Esophagus squamous epithelium (tissue), 5 donors: Measurements from ENCODE around the gene NBPF19. TPM values are rescaled to one million over a fixed set of nuclear protein-coding genes. Genes with fewer than 3 reads are reported as not detected.
"Not testable (repeated sequence)": the region's sequence is repeated elsewhere in the genome, so short reads cannot be mapped to it uniquely, and the experiment has no call there.

Experiments
- DNase-seq: peaks from one replicate; lab custom pipeline; 2025; lab: John Stamatoyannopoulos, UW
- H3K27ac ChIP-seq, 4 donors: fragments of 200-600 bp; sonication (generic); one replicate each; pipeline ENCODE4 v1.5.1; 2016 to 2019; ENCODE audit warnings: mild to moderate bottlenecking in 1 of 4
- H3K27me3 ChIP-seq, 4 donors: fragments of 200-600 bp; sonication (generic); 1 replicate in 3 of 4; 2 replicates in 1 of 4; pipeline versions ENCODE4 v1.5.1 to v1.6.0; 2017 to 2021; ENCODE audit warnings: antibody characterized with exemption in 1 of 4
- H3K36me3 ChIP-seq, 3 donors: fragments of 200-600 bp; sonication (generic); one replicate each; pipeline ENCODE4 v1.5.1; 2016 to 2019
- H3K4me1 ChIP-seq, 3 donors: fragments of 200-600 bp; sonication (generic); one replicate each; pipeline ENCODE4 v1.5.1; 2017 to 2019
- H3K4me3 ChIP-seq, 4 donors: fragments of 200-600 bp; sonication (generic); 1 replicate in 3 of 4; 2 replicates in 1 of 4; pipeline ENCODE4 v1.5.1; 2016 to 2019; ENCODE audit warnings: mild to moderate bottlenecking in 2 of 4, moderate library complexity in 1 of 4
- H3K9me3 ChIP-seq, 3 donors: fragments of 200-600 bp; sonication (generic); one replicate each; pipeline ENCODE4 v1.5.1; 2016 to 2019
- CTCF ChIP-seq, 6 experiments: fragments of 450-650 bp in 4 of 6; fragments of 200-600 bp in 2 of 6; sonication (generic) in 2 of 6; IDR thresholded peaks; one replicate each; pipeline ENCODE4 v1.5.1; 2016 to 2019; ENCODE audit warnings: antibody characterized with exemption in 6 of 6, mild to moderate bottlenecking in 4 of 6, moderate library complexity in 4 of 6
- WGBS, 2 donors: methylation state at CpG; one replicate each; pipeline ENCODE4 v1.1.5; 2018; 5-methylcytosine and 5-hydroxymethylcytosine counted together
- intact Hi-C: fragments of 100-400 bp; cut with DNase I; formaldehyde crosslinking; loops from one replicate; pipeline ENCODE4 v1.15.0; 2022
- total RNA-seq, 4 donors: library from RNA; depleted of rRNA; stranded (reverse); fragments of >200 nt; gene quantifications; one replicate each; pipeline ENCODE4 v1.1.0, GENCODE V29; 2016
- donor health status: DM: yes; HTN: yes; CAD: no.

Gene NBPF19
- 10 to 100 TPM in 3 of 4 donors, 1 to 10 TPM in 1; 8.6 to 20.7 (median 12.3) TPM for total RNA-seq

GRCh38 chr1:149474745-149475144, at the start of gene NBPF19:
TSS of gene NBPF19 (plus strand) at chr1:149475045. CDS start at chr1:149475933, 888 bp downstream.
- H3K36me3 ChIP-seq, H3K4me3 ChIP-seq, intact Hi-C loops, H3K9me3 ChIP-seq, H3K27ac ChIP-seq, DNase-seq, H3K27me3 ChIP-seq, H3K4me1 ChIP-seq: not testable (repeated sequence)
- 69% methylated on average over 1 of the region's 2 CpGs; no CpG with 5 or more reads in 1 of the 2 donors for WGBS, 2 donors

- H3K36me3 ChIP-seq, intact Hi-C loops, H3K27me3 ChIP-seq, H3K9me3 ChIP-seq, H3K27ac ChIP-seq, H3K4me3 ChIP-seq, H3K4me1 ChIP-seq, DNase-seq: not testable (repeated sequence)
- WGBS, 2 donors: no CpG with 5 or more reads among the region's 3 CpGs
These were observed 46.5 kb upstream of the NBPF19 start for GRCh38 chr1:149428317-149428716.

- Histone ChIP-seq H3K27ac (peak overlapping the region in 2 of 4 donors; percentile 29 to 38), H3K4me3 (peak overlapping the region in 1 of 4 donors; percentile 28)
- WGBS, 2 donors: 0% methylated on average over 3 of the region's 6 CpGs; no CpG with 5 or more reads in 1 of the 2 donors
- H3K36me3 ChIP-seq, H3K9me3 ChIP-seq, intact Hi-C loops, H3K4me1 ChIP-seq, H3K27me3 ChIP-seq, DNase-seq: not testable (repeated sequence)
These were observed 29.4 kb upstream of the NBPF19 start for GRCh38 chr1:149445451-149445850.

- H3K27ac ChIP-seq, DNase-seq, H3K9me3 ChIP-seq, H3K4me3 ChIP-seq, H3K27me3 ChIP-seq, H3K36me3 ChIP-seq, intact Hi-C loops, H3K4me1 ChIP-seq: not testable (repeated sequence)
- 83% methylated on average over 1 of the region's 2 CpGs; no CpG with 5 or more reads in 1 of the 2 donors for WGBS, 2 donors
These were observed 22.6 kb upstream of the NBPF19 start for GRCh38 chr1:149452196-149452595.

GRCh38 chr1:149452652-149453051, 22.2 kb upstream of the NBPF19 start:
- H3K27ac ChIP-seq, H3K36me3 ChIP-seq, H3K4me1 ChIP-seq, H3K4me3 ChIP-seq, H3K9me3 ChIP-seq, intact Hi-C loops, DNase-seq, H3K27me3 ChIP-seq: not testable (repeated sequence)
- WGBS, 2 donors: no CpG with 5 or more reads among the region's 1 CpG

- peak overlapping the region in 2 of 4 donors; percentile 34 to 66 for H3K27ac ChIP-seq
- H3K27me3 ChIP-seq, H3K36me3 ChIP-seq, intact Hi-C loops, H3K9me3 ChIP-seq, DNase-seq, H3K4me1 ChIP-seq: not testable (repeated sequence)
- peak overlapping the region; percentile 25 to 43 (median 36) for H3K4me3 ChIP-seq
- peak in 1 of 6 experiments; percentile 16 for TF ChIP-seq CTCF (IDR thresholded peaks at IDR 0.05)
- WGBS, 2 donors: 2% methylated on average over 11 of the region's 36 CpGs; no CpG with 5 or more reads in 1 of the 2 donors
These were observed 83.5 kb downstream of the NBPF19 start for GRCh38 chr1:149558350-149558825.

- intact Hi-C loops, H3K27me3 ChIP-seq, H3K4me3 ChIP-seq, H3K4me1 ChIP-seq, H3K36me3 ChIP-seq, H3K9me3 ChIP-seq, H3K27ac ChIP-seq, DNase-seq: not testable (repeated sequence)
- WGBS, 2 donors: no CpG with 5 or more reads among the region's 23 CpGs
These were observed 87.0 kb downstream of the NBPF19 start for GRCh38 chr1:149561806-149562205.

GRCh38 chr1:149565485-149565884, 90.6 kb downstream of the NBPF19 start:
- H3K36me3 ChIP-seq, H3K4me1 ChIP-seq, H3K9me3 ChIP-seq, DNase-seq, intact Hi-C loops, H3K27me3 ChIP-seq, H3K27ac ChIP-seq, H3K4me3 ChIP-seq: not testable (repeated sequence)
- WGBS, 2 donors: 89% methylated on average over 1 of the region's 4 CpGs; no CpG with 5 or more reads in 1 of the 2 donors

- DNase-seq, intact Hi-C loops, H3K4me1 ChIP-seq, H3K27me3 ChIP-seq, H3K27ac ChIP-seq, H3K4me3 ChIP-seq, H3K9me3 ChIP-seq, H3K36me3 ChIP-seq: not testable (repeated sequence)
These were observed 97.9 kb downstream of the NBPF19 start for GRCh38 chr1:149572763-149573162.

- intact Hi-C loops, H3K4me1 ChIP-seq, H3K9me3 ChIP-seq, DNase-seq, H3K27me3 ChIP-seq, H3K36me3 ChIP-seq, H3K4me3 ChIP-seq, H3K27ac ChIP-seq: not testable (repeated sequence)
- no CpG with 5 or more reads among the region's 2 CpGs for WGBS, 2 donors
These were observed 110.7 kb downstream of the NBPF19 start for GRCh38 chr1:149585592-149585991.
